Camera-type eye (tissue), 1 donor: ENCODE data around the gene WDTC1. TPM values are rescaled to one million over a fixed set of nuclear protein-coding genes. Genes with fewer than 3 reads are reported as not detected.

Source experiments
- total RNA-seq: library from RNA; depleted of rRNA; stranded (reverse); fragments of >200 nt; gene quantifications from one replicate; pipeline ENCODE4 v1.2.3, GENCODE V29; 2014

WDTC1 gene, protein sequence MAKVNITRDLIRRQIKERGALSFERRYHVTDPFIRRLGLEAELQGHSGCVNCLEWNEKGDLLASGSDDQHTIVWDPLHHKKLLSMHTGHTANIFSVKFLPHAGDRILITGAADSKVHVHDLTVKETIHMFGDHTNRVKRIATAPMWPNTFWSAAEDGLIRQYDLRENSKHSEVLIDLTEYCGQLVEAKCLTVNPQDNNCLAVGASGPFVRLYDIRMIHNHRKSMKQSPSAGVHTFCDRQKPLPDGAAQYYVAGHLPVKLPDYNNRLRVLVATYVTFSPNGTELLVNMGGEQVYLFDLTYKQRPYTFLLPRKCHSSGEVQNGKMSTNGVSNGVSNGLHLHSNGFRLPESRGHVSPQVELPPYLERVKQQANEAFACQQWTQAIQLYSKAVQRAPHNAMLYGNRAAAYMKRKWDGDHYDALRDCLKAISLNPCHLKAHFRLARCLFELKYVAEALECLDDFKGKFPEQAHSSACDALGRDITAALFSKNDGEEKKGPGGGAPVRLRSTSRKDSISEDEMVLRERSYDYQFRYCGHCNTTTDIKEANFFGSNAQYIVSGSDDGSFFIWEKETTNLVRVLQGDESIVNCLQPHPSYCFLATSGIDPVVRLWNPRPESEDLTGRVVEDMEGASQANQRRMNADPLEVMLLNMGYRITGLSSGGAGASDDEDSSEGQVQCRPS
- total RNA-seq, result 48.7 TPM

DNA sequence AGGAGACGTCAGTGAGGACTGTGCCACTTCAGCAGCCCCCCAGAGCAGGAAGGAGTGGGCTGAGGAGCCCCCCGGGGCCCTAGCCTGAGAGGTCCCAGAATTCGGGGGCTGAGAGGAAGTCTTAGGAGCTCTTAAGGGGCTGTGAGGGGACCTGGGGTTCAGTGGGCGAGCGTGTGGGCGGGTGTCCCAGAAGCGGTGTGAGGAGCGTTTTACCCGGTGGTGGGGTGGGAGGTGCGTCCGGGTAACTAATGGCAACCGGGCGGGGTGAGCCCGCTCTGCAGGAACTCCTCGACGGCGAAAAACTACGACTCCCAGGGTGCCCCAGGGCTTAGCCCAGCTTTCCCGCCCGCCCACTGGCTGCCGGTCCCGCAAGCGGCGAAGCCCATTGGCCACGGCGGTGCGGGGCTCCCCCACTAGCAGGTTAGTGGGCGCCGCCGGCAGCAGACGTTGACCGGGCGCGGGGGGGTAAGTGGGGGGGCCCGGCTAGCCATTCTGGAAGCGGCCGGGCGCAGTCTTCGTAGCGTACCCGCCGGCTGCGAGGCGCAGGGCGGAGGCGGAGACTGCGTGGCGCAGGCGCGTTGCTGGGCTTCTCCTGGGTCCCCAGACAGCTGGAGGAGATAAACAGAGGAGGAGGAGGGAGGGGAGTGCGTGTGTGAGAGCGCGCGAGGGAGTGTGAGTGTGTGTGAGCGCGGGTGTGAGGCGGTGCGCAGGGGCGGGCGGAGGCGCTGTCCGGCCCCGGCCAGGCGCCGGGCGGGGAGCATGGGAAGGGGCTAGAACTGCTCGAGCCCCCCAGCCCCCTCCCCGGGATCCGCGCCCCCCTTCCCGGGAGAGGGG lies at the start of gene WDTC1:
TSS of gene WDTC1 (plus strand) at position 584 of the 834 bp plus-strand sequence. CDS start 26,423 bp downstream, outside the sequence.

DNA sequence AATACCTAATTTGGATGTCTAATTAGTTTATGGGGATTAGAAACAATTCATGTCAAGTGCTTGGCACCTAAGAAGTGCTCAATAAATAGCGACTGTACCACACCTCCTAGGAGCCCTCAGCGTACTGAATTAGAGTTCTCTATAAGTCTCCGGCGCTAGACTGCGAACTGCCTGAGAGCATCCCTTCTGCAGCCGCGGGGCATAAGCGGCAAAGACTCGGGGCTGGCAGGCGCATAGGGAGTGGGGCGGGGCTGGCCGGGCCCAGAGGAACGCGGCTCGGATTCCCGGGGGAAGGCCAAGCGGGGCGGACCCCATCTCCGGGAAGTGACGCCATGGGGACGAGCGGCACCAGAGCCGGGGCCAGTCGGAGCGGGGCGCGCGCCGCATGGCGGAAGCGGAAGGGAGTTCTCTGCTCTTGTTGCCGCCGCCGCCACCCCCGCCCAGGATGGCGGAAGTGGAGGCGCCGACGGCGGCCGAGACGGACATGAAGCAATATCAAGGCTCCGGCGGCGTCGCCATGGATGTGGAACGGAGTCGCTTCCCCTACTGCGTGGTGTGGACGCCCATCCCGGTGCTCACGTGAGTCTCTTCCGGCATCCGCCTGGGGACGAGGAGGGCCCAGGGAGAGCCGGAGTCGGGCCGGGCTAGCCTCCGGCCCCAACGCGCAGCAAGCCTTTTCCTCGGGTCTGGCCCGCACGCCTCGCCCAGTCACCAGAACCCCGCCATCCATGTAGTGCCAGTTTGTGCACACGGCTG lies 87.6 kb downstream of the WDTC1 start, which contains the start of gene TMEM222:
TSS of gene TMEM222 (plus strand) at position 351 of the 756 bp plus-strand sequence. CDS start at position 386, 35 bp downstream.

DNA sequence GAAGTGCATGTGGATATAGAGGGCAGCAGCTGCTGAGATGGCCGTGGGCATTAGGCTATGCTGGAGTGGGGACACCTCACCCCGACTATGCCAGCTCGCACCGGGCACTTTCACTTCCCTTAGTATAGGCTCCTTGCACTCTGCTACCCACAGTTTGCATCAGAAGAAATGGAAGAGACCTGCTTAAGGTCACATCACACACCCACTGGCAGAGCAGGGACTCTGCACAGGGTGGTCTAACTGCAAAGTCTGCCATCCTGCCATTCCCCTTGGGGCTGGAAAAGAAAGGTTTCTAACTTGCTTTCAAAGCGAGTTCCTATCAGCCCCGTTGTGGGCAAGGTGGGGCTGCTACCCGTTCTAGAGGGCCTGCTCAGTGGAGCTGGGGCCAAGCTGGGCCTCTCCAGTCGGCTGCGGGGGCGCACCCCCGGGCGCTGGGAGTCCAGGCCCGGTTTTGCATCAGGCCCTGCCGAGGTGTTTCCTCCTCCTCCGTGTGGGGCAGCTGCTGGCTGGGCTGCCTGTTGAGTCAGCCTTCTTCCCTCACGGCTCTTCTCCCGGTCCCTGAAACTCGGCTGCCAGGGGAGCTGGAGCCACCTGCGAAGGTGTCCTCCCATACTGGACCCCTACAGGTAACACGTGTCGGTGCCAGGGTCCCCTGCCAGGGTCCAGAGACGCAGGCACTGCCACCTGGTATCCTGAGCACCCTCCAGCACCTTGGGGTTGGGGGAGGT lies 107.3 kb downstream of the WDTC1 start, which contains the start of gene SYTL1:
TSS of gene SYTL1 (plus strand) at position 498 of the 728 bp plus-strand sequence. CDS start 3,313 bp downstream, outside the sequence.

Other genes starting within 250 kb of the WDTC1 start
- gene TRNP1, start 240.9 kb upstream of the WDTC1 start, total RNA-seq, result 20.7 TPM
- 2.1 TPM for gene TENT5B, start 221.8 kb upstream of the WDTC1 start, total RNA-seq
- 8.5 TPM for gene SLC9A1, start 79.5 kb upstream of the WDTC1 start, total RNA-seq
- gene TMEM222, start 87.5 kb downstream of the WDTC1 start, total RNA-seq, result 25.9 TPM
- gene SYTL1, start 107.4 kb downstream of the WDTC1 start, total RNA-seq, result 5.9 TPM
- gene MAP3K6, start 132.3 kb downstream of the WDTC1 start, total RNA-seq, result 18.0 TPM
- gene FCN3, start 140.2 kb downstream of the WDTC1 start, total RNA-seq, result 0.99 TPM
- gene CD164L2, start 148.7 kb downstream of the WDTC1 start, total RNA-seq, result not detected
- gene GPR3, start 158.0 kb downstream of the WDTC1 start, total RNA-seq, result 0.33 TPM